GM12874 (cell line): ENCODE measurements around the gene PIP5KL1.
A peak's percentile ranks its signal among the peaks of the same experiment; 100 is the strongest.

Source experiments
- TF ChIP-seq, protein P1 (sequence below): IDR thresholded peaks from 2 replicates; pipeline ENCODE4 v1.5.1; 2011; ENCODE audit warnings: low read depth, mild to moderate bottlenecking, control low read depth, low read length, moderate library complexity; ENCODE audit not compliant: insufficient read depth

PIP5KL1 gene

DNA sequence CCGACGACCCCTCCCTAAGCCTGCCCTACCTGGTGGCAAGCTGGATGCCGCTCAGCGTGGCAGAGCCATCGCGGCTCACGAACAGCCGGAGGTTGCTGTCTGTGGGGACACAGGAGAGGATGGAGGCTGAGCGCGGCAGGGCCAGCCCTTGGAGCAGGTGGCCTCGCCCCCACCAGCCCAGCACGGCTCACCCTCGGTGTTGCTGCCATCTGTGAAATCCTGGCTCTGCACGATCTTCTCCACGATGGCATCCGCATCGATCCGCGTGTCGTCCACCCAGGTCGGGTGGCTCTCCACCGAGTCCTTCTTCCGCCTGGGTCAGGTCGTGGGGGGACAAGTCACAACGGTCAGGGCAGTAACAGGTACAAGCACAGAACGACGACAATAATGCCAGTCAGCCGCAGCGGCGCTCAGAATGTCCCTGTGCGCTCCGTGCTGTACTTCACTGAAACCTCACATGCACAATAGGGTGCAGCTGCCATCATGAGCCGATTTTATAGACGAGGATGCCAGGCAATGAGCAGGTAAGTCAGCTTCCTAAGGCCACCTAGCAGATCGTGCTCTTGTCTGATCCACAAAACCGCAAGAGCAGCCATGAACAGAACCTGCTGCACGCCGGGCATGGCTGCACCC lies 14.1 kb upstream of the PIP5KL1 start:
- TF ChIP-seq, protein P1, sequence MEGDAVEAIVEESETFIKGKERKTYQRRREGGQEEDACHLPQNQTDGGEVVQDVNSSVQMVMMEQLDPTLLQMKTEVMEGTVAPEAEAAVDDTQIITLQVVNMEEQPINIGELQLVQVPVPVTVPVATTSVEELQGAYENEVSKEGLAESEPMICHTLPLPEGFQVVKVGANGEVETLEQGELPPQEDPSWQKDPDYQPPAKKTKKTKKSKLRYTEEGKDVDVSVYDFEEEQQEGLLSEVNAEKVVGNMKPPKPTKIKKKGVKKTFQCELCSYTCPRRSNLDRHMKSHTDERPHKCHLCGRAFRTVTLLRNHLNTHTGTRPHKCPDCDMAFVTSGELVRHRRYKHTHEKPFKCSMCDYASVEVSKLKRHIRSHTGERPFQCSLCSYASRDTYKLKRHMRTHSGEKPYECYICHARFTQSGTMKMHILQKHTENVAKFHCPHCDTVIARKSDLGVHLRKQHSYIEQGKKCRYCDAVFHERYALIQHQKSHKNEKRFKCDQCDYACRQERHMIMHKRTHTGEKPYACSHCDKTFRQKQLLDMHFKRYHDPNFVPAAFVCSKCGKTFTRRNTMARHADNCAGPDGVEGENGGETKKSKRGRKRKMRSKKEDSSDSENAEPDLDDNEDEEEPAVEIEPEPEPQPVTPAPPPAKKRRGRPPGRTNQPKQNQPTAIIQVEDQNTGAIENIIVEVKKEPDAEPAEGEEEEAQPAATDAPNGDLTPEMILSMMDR = no peak

DNA sequence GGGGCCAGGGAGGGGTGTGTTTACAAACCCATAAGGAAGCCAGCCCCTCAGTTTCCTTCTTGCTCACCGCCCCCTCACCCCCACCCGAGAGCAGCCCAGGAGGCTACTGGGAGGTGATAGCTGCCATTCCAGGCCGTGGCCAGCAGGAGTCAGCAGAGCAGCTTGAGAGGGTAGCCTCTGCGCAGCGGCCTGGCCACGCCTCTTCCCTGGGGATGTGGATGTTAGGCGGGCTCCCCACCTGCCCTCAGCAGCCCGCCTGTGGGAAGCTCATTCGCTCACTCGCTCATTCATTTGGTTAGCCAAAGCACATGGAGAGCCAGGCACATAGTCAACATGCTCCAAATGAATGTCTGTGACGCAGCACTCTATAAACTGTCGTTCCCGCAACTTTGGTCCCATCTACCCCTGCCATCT lies 13.2 kb upstream of the PIP5KL1 start:
- TF ChIP-seq, protein P1 = peak; percentile 98

DNA sequence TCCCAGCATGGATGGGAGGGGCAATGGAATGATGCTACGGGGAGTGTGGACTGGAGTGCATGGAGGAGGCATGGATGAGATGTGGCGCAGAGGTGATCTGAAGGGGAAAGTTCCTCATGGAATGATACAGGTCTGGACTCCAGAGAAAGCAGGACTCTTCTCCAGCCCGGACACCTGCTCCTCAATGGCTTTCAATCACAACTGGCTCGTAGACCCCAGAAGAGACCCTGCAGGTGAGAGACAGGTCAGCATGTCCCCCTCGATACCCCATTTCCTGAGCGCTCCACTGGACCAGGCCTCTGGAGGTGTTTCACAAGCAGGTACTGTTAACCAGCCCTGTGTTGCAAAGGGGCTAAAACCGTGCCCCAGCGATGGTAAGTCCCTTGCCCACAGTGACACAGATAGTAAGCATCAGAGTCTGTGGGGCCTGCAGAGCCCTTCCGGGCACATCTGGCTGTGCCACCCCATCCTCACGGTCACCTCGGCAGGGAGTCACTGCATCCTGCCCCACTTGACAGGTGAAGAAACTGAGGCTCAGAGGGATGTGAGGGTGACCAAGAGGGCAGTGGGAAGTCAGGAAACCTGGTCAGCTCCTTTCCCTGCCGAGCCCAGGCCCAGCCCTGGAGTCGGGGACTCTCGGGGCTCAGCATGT lies 12.6 kb upstream of the PIP5KL1 start:
- TF ChIP-seq, protein P1 = no peak

DNA sequence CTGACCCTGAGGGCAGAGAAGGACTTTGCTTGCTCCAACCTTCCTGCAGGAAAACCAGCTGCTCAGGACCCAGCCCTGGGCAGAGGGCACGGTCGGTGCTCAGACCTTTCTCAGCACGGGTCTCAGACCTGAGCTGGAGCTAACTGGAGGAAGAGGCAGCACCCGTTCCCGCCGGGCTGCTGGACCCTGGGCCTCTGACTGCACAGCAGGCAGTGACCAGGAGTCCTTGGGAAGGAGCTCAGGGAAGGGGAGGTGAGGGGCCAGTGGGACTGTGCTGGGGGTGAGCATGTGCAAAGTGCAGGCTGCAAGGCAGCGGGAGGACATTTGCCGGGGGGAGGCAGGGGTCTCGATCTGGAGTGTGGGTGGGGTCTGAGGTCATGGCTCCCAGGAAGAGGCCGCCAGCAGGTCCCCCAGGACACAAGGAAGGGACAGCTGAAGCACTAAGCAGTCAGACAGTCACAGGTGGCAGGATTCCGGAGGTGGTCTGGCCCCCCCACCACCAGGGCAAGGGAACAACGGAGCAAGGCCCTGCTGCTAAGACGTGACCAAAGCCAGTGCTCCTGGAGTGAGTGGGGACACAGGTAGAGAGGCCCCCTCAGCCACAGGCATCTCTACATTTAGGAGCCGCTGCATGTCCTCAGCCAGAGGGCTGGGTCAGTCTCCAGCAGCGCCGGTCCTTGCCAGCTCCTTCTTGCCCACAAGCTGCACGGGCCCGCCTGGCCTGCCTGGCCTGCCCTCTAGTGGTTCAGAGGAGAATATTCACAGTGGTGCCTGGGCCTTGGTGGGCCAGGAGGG lies 11.8 kb upstream of the PIP5KL1 start:
- TF ChIP-seq, protein P1 = peak; percentile 87

DNA sequence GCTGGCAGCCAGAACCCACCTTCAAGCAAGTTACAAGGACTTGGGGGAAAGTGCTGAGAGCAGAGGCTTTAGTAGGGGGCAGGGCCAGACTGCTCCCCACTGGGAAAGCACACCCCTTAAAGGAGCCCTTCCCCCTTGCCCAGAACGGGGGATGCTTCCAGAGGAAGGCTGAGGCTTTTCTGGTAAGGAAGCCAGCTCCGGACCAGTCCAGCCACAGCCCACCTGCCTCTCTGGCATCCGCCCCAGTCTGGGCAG lies 11.3 kb upstream of the PIP5KL1 start:
- TF ChIP-seq, protein P1 = no peak

DNA sequence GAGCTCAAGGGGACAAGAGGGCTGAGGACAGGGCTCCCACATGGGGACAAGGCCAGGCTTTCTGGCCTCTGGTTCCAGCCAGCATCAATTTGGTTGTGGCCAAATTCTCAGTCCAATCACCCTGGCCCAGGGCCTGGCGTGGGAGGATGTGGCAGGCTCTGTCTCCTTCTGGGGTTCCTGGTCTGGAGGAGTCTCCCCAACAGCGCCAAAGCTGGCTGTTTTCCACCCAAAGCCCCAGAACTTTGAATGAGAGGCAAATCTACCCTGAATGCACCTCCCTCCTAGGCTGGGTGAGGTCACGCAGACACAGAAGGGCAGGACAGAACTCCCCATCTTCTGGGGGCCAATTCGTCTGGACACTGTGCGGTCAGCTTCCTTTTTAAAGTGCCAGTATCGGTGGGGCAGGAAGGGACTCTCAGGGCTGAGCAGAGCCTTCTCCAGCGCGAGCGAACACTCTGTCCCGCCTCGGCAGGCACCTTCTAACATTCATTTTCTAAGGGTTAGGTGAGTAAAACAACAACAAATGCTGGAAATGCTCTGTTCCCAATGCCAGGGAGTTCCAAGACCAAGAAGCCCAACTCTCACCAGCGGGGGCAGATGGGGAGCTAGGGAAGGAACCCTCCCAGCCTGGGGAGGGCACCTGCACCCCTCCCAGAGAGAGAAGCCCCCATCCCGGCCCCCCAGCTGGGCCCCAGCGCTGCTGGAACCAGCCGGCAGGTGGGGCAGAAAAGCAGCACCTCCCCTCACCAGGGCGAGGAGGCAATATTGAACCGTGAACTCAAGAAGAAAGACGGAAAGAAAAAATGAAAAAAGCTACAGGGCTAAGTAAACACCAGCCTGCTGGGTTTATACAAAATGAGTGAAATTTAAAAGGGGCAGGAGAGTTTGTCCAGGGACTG lies 10.7 kb upstream of the PIP5KL1 start:
- TF ChIP-seq, protein P1 = no peak

DNA sequence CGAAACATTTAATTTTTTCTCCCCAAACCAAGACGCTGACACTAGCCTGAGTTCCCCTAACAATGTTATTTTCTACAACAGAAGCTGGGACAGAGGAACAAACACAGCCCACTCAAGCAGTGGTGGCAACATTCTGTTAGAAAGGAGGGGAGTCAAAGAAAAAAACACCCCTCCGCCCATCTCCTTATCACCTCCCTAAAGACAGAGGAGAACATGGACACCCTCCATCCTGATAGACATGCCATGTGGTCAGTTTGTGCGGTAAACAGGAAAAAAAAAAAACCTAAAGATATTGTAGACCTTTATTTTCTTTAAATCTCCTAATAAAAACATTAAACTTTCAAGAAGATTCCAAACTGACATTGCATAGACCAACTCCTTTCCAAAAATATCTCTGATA lies 10.0 kb upstream of the PIP5KL1 start:
- TF ChIP-seq, protein P1 = no peak
